ENCODE data around the gene TTC12.

Gene TTC12

DNA sequence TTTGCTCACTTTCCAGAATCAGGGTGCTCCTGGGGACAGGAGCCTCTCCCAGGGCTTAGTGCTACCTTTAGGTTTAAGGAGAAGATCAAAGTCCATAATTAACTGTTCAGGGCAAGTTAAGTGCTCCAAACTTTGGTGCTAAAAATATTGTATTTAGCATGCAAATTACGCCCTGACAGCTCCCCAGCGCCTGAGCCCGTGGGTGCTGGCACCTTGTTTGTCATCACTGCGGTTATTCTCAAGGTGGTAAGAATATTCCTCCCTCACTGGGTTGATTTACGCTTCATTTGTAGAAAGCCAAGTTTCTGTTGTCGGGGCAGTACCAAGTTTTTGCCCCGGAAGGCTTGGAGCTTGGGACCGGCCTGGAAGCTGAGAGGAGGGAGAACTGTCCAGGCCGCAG is 94.5 kb downstream of the TTC12 start:
- DNase-seq: no peak

DNA sequence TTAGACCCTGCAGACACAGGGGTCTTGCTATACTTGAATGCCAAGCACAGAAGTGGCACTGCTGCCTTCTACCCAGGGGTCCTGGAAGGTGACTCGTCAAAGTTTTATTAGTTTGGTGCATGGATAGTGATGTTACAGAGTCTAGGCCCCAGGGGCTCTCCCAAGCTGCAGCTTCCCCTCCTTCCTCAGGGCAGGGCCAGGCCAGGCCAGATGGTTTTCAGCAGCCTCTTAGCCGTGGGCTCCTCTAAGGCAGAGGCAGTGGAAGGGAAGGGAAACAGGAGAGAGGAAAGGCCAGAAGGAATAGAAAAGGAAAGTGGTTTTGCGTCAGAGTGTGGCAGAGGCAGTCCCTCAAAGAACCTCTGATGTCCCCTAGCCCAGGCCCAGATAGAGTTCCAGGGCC is 95.1 kb downstream of the TTC12 start:
- no peak for DNase-seq

DNA sequence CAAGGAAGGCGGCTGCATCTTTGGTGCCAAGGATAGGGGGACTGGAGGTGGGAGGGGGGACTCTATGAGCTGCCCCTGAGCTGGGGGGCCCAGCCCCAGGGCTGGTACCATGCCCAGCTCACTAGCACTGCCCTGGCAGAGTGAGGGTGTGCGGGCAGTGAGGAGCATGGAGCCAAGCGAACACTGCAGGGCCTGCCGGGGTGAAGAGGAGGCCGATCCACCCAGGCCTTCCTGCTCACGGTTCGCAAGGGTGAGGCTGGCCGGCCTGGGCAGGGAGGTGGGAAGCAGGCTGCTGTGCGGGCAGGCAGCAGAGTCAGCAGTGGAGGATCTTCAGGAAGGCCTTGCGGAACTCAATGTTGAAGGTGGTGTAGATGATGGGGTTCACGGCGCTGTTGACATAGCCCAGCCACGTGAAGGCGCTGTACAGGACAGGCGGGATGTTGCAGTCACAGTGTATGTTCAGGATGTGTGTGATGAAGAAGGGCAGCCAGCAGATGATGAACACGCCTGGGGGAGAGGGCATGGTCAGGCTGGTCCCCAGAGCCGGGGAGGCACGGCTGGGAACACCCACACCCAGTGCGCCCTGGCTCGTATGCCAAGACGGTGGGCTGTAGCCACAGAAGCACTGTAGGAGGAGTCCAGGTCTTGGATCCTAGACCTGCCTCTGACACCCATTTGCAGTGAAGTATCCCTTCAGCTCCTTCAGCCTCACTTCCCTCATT is 96.2 kb downstream of the TTC12 start:
- no peak for DNase-seq

DNA sequence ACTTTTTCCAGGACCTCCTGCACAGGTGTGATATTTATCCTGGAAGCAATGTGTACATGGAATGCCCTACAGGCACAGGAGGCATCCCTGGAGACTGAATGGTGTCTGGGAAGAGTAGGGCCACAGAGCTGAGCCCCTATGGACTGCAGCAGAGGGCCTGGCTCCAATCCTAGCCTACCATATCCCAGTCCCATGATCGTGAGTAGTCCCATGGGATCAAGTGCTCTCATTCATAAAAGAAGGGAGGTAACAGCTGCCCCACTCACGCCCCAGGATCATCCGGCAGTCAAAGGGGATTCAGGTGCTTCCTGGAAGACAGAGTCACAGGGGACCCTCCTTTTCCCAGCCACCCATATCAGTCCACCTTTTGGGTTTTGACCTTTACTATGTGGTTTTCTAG is 97.2 kb downstream of the TTC12 start:
- DNase-seq: no peak

DNA sequence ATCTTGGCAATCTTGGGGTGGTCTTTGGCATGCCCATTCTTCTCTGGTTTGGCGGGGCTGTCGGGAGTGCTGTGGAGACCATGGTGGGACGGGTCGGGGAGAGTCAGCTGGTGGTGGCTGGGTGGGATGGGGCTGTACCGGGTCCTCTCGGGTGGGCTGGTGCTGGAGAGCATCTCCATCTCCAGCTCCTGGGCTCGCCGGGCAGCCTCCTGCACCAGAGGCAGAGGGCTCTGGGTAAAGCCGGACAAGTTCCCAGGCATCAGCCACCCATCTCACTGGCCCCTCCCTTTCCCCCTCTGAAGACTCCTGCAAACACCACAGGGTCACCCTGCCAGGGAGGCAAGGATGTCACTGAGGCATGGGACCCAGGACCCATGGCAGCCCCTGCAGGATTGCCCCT is 98.3 kb downstream of the TTC12 start:
- no peak for DNase-seq

DNA sequence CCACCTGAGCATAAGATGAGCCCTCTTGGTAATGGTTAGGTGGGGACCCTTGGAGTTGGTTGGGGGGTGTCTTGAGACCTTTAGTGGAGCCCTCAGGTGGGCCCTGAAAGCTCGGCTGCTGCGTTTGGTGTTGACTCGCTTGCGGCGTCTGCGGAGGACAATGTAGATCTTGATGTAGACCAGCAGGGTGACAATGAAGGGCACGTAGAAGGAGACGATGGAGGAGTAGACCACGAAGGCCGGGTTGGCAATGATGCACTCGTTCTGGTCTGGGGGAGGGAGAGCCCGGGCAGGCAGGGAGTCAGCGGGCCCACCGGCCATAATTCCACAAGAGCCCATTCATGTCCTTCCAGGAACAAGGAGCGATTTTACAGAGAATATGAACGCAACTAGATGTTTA is 101.0 kb downstream of the TTC12 start:
- no peak for DNase-seq
